Neural cell (in vitro differentiated cells): Measurements from ENCODE around the gene CSKMT. TPM values are rescaled to one million over a fixed set of nuclear protein-coding genes. Genes with fewer than 3 reads are reported as not detected.

Experiments used
- H2AFZ ChIP-seq: fragments of 200-600, 300-800 bp; sonication (generic), shearing (Covaris generic); 2 replicates; pipeline ENCODE4 v1.6.0; 2014; ENCODE audit warnings: low read depth, mild to moderate bottlenecking, antibody characterized with exemption, low read length, moderate library complexity
- H3F3A ChIP-seq: fragments of 200-600 bp; shearing (Covaris generic); 2 replicates; pipeline ENCODE4 v1.6.1; 2016; ENCODE audit warnings: mild to moderate bottlenecking, moderate library complexity, mixed read lengths, antibody characterized with exemption, low read length; ENCODE audit not compliant: insufficient read depth, poor library complexity, severe bottlenecking
- H3K27ac ChIP-seq: fragments of 200-600, 300-800 bp; sonication (generic), shearing (Covaris generic); 2 replicates; pipeline ENCODE4 v1.5.1; 2014; ENCODE audit warnings: mild to moderate bottlenecking, low read length, moderate library complexity
- H3K27me3 ChIP-seq: fragments of 300-800, 200-600 bp; sonication (generic), shearing (Covaris generic); 2 replicates; pipeline ENCODE4 v1.6.0; 2014; ENCODE audit warnings: mild to moderate bottlenecking, low read depth, low read length, moderate library complexity; ENCODE audit not compliant: insufficient read depth
- H3K36me3 ChIP-seq: fragments of 300-800, 200-600 bp; sonication (generic), shearing (Covaris generic); 2 replicates; pipeline ENCODE4 v1.5.1; 2014; ENCODE audit warnings: mild to moderate bottlenecking, antibody characterized with exemption, low read length, moderate library complexity; ENCODE audit not compliant: insufficient read depth
- H3K4me2 ChIP-seq: fragments of 300-800, 200-600 bp; sonication (generic), shearing (Covaris generic); 2 replicates; pipeline ENCODE4 v1.6.0; 2014; ENCODE audit warnings: mild to moderate bottlenecking, low read length
- H3K4me3 ChIP-seq: fragments of 300-800, 200-600 bp; sonication (generic), shearing (Covaris generic); 2 replicates; pipeline ENCODE4 v1.5.1; 2014; ENCODE audit warnings: mild to moderate bottlenecking, low read length, moderate library complexity
- H3K79me2 ChIP-seq: fragments of 200-600 bp; shearing (Covaris generic); replicated peaks from 2 replicates; pipeline ENCODE4 v1.6.0; 2014; ENCODE audit warnings: mild to moderate bottlenecking, low read length, moderate library complexity; ENCODE audit not compliant: insufficient read depth
- H3K9ac ChIP-seq: fragments of 300-800, 200-600 bp; sonication (generic), shearing (Covaris generic); 2 replicates; pipeline ENCODE4 v1.6.1; 2016; ENCODE audit warnings: mild to moderate bottlenecking, low read length, mixed read lengths
- H3K9me2 ChIP-seq: fragments of 200-600 bp; shearing (Covaris generic); 2 replicates; pipeline ENCODE4 v1.6.1; 2016; ENCODE audit warnings: mild to moderate bottlenecking, low read length, mixed read lengths; ENCODE audit not compliant: insufficient read depth
- H3K9me3 ChIP-seq: fragments of 200-600, 300-800 bp; sonication (generic), shearing (Covaris generic); 2 replicates; pipeline ENCODE4 v1.6.1; 2016; ENCODE audit warnings: mild to moderate bottlenecking, mixed run types, low read length, moderate library complexity, mixed read lengths
- H4K20me1 ChIP-seq: fragments of 200-600 bp; shearing (Covaris generic); 2 replicates; pipeline ENCODE4 v1.6.1; 2016; ENCODE audit warnings: mild to moderate bottlenecking, mixed run types; ENCODE audit not compliant: insufficient read depth
- EP300 ChIP-seq: fragments of 450-650 bp; conservative IDR thresholded peaks from 2 replicates; pipeline ENCODE4 v1.6.1; 2014; ENCODE audit warnings: antibody characterized with exemption, mild to moderate bottlenecking, moderate library complexity; ENCODE audit not compliant: poor library complexity, severe bottlenecking
- EZH2 ChIP-seq: fragments of 200-600, 300-800 bp; shearing (Covaris generic), sonication (generic); IDR thresholded peaks from 2 replicates; pipeline ENCODE4 v1.6.1; 2014; ENCODE audit warnings: antibody characterized with exemption, low read length, borderline replicate concordance, mild to moderate bottlenecking; ENCODE audit not compliant: insufficient read depth, poor library complexity, severe bottlenecking
- MXI1 ChIP-seq: fragments of 450-650 bp; conservative IDR thresholded peaks from 2 replicates; pipeline ENCODE4 v1.6.1; 2014; ENCODE audit warnings: antibody characterized with exemption, mild to moderate bottlenecking; ENCODE audit not compliant: poor library complexity, severe bottlenecking
- POLR2AphosphoS5 ChIP-seq: IDR thresholded peaks from 2 replicates; pipeline ENCODE4 v1.6.1; 2012
- RAD21 ChIP-seq: fragments of 450-650 bp; conservative IDR thresholded peaks from 2 replicates; pipeline ENCODE4 v1.6.1; 2014; ENCODE audit warnings: antibody characterized with exemption, mild to moderate bottlenecking, moderate library complexity
- SMC3 ChIP-seq: fragments of 450-650 bp; conservative IDR thresholded peaks from 2 replicates; pipeline ENCODE4 v1.6.1; 2014; ENCODE audit warnings: antibody characterized with exemption, mild to moderate bottlenecking, moderate library complexity; ENCODE audit not compliant: poor library complexity
- TAF1 ChIP-seq: IDR thresholded peaks from 2 replicates; pipeline ENCODE4 v1.6.1; 2012; ENCODE audit warnings: low read depth
- polyA plus RNA-seq: library from polyadenylated mRNA; depleted of rRNA; stranded (reverse); fragments of >200 nt; gene quantifications from 2 replicates; pipeline ENCODE4 v1.2.3, GENCODE V29; 2014
- TF ChIP-seq, protein P1 (sequence below): fragments of 450-650 bp; IDR thresholded peaks from 2 replicates; pipeline ENCODE4 v1.5.1; 2014; ENCODE audit warnings: antibody characterized with exemption, mild to moderate bottlenecking, moderate library complexity; ENCODE audit not compliant: poor library complexity, severe bottlenecking
- TF ChIP-seq, protein P2 (sequence below): IDR thresholded peaks from 2 replicates; pipeline ENCODE4 v1.6.1; 2012; ENCODE audit warnings: borderline replicate concordance

CSKMT gene
- polyA plus RNA-seq, 1 donor from 2014 or later = 16.0 TPM

DNA sequence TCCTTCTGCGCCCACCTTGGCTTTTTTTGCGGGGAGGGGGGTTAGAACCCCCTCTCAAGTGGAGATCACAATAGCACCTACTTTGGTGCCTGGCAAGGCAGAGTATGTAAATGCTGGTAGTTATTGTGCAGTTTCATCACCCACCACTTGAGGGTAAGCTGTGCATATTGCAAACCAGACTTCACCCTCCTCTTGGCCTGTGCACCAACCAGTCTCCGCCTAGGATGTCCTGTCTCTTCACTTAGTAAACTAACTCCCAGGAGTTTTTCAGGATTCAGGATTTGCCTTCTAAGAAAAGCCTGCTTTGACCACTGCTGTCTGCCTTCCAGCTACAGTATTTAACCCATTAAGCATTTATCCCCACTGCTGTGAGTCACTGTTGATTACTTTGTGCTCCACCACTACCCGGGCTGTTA is 15.7 kb downstream of the CSKMT start:
- H3K4me3 ChIP-seq = no peak overlapping the region
- H3K9me2 ChIP-seq = no peaks in the 10 kb centered on the region
- no peaks in the 10 kb centered on the region for H4K20me1 ChIP-seq
- TF ChIP-seq, protein P1, sequence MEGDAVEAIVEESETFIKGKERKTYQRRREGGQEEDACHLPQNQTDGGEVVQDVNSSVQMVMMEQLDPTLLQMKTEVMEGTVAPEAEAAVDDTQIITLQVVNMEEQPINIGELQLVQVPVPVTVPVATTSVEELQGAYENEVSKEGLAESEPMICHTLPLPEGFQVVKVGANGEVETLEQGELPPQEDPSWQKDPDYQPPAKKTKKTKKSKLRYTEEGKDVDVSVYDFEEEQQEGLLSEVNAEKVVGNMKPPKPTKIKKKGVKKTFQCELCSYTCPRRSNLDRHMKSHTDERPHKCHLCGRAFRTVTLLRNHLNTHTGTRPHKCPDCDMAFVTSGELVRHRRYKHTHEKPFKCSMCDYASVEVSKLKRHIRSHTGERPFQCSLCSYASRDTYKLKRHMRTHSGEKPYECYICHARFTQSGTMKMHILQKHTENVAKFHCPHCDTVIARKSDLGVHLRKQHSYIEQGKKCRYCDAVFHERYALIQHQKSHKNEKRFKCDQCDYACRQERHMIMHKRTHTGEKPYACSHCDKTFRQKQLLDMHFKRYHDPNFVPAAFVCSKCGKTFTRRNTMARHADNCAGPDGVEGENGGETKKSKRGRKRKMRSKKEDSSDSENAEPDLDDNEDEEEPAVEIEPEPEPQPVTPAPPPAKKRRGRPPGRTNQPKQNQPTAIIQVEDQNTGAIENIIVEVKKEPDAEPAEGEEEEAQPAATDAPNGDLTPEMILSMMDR = peak; percentile 57
- peak; percentile 47 for TF ChIP-seq RAD21
- TF ChIP-seq POLR2AphosphoS5 = no peak
- no peak for TF ChIP-seq TAF1
- TF ChIP-seq, protein P2, sequence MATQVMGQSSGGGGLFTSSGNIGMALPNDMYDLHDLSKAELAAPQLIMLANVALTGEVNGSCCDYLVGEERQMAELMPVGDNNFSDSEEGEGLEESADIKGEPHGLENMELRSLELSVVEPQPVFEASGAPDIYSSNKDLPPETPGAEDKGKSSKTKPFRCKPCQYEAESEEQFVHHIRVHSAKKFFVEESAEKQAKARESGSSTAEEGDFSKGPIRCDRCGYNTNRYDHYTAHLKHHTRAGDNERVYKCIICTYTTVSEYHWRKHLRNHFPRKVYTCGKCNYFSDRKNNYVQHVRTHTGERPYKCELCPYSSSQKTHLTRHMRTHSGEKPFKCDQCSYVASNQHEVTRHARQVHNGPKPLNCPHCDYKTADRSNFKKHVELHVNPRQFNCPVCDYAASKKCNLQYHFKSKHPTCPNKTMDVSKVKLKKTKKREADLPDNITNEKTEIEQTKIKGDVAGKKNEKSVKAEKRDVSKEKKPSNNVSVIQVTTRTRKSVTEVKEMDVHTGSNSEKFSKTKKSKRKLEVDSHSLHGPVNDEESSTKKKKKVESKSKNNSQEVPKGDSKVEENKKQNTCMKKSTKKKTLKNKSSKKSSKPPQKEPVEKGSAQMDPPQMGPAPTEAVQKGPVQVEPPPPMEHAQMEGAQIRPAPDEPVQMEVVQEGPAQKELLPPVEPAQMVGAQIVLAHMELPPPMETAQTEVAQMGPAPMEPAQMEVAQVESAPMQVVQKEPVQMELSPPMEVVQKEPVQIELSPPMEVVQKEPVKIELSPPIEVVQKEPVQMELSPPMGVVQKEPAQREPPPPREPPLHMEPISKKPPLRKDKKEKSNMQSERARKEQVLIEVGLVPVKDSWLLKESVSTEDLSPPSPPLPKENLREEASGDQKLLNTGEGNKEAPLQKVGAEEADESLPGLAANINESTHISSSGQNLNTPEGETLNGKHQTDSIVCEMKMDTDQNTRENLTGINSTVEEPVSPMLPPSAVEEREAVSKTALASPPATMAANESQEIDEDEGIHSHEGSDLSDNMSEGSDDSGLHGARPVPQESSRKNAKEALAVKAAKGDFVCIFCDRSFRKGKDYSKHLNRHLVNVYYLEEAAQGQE = no peak
- TF ChIP-seq EZH2 = no peak
- no peak for TF ChIP-seq MXI1
- TF ChIP-seq EP300 = no peak
- peak; percentile 33 for TF ChIP-seq SMC3
- no peaks in the 10 kb centered on the region for H3K27me3 ChIP-seq
- peaks cover 8% of the 10 kb centered on the region for H3K79me2 ChIP-seq
- no peak overlapping the region for H3K9ac ChIP-seq
- no peaks in the 10 kb centered on the region for H3K36me3 ChIP-seq
- H2AFZ ChIP-seq = no peak overlapping the region
- no peak overlapping the region for H3K27ac ChIP-seq
- no peaks in the 10 kb centered on the region for H3K9me3 ChIP-seq
- no peaks in the 10 kb centered on the region for H3F3A ChIP-seq
- H3K4me2 ChIP-seq = no peak overlapping the region

DNA sequence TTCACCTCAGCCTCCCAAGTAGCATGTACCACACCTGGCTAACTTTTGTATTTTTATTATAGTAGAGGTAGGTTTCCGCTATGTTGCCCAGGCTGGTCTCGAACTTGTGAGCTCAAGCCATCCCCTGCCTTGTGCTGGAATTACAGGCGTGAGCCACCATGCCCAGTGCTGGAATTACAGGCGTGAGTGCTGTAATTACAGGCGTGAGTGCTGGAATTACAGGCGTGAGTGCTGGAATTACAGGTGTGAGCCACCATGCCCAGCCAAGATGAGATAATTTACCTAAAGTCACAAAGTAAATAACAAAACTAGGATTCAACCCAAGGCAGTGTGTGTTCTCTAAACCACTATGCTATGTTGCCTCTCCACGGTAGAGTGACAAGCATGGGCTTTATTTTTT is 17.4 kb downstream of the CSKMT start:
- H3K9ac ChIP-seq = no peak overlapping the region
- H4K20me1 ChIP-seq = no peaks in the 10 kb centered on the region
- no peak overlapping the region for H3K4me3 ChIP-seq
- TF ChIP-seq MXI1 (no peak), TAF1 (no peak), EZH2 (no peak), POLR2AphosphoS5 (no peak), RAD21 (no peak), EP300 (no peak), SMC3 (no peak)
- TF ChIP-seq, protein P2 = no peak
- TF ChIP-seq, protein P1 = no peak
- H3F3A ChIP-seq = no peaks in the 10 kb centered on the region
- no peak overlapping the region for H2AFZ ChIP-seq
- H3K27ac ChIP-seq = no peak overlapping the region
- no peaks in the 10 kb centered on the region for H3K9me2 ChIP-seq
- peaks cover 8% of the 10 kb centered on the region for H3K79me2 ChIP-seq
- H3K4me2 ChIP-seq = no peak overlapping the region
- H3K36me3 ChIP-seq = no peaks in the 10 kb centered on the region
- no peaks in the 10 kb centered on the region for H3K9me3 ChIP-seq
- H3K27me3 ChIP-seq = no peaks in the 10 kb centered on the region
